OCI-LY7 (cell line): Measurements from ENCODE around the gene C22orf31. TPM values are rescaled to one million over a fixed set of nuclear protein-coding genes. Genes with fewer than 3 reads are reported as not detected.

Experiments used
- BruUV-seq: library from RNA; stranded (reverse); fragments of 400-500 nt; replicated peaks from 2 replicates; lab custom pipeline; 2021; lab: Mats Ljungman, UMichigan
- CTCF ChIA-PET: fragments of 300-600 bp; sonication (Branson Sonifier 250); formaldehyde crosslinking; loops from one replicate; lab custom pipeline; 2022; ENCODE audit warnings: antibody characterized with exemption; ENCODE audit not compliant: unreplicated experiment; lab: Charles Lee
- POLR2A ChIA-PET: fragments of 300-600 bp; sonication (Branson Sonifier 250); formaldehyde crosslinking; loops from one replicate; lab custom pipeline; 2022; ENCODE audit warnings: antibody characterized with exemption; lab: Charles Lee
- DNase-seq: peaks from one replicate; pipeline ENCODE4 v3.0.0-alpha.2; 2015; ENCODE audit warnings: low spot score
- H2AFZ ChIP-seq: fragments of 200-600 bp; sonication (generic), shearing (Covaris generic); 2 replicates; pipeline ENCODE4 v1.6.1; 2014; ENCODE audit warnings: mild to moderate bottlenecking, antibody characterized with exemption, low read length, moderate library complexity
- H3K27ac ChIP-seq: fragments of 200-600 bp; sonication (generic); 2 replicates; pipeline ENCODE4 v1.5.1; 2014; ENCODE audit warnings: mixed run types, low read depth, mild to moderate bottlenecking, moderate library complexity, low read length, inconsistent platforms; ENCODE audit not compliant: poor library complexity, severe bottlenecking
- H3K36me3 ChIP-seq: fragments of 200-600 bp; sonication (generic); 2 replicates; pipeline ENCODE4 v1.6.1; 2014; ENCODE audit warnings: mild to moderate bottlenecking, antibody characterized with exemption, low read length, moderate library complexity, mixed read lengths; ENCODE audit not compliant: insufficient read depth
- H3K4me1 ChIP-seq: fragments of 200-600 bp; sonication (generic); 2 replicates; pipeline ENCODE4 v1.5.1; 2014; ENCODE audit warnings: mild to moderate bottlenecking, low read length; ENCODE audit not compliant: insufficient read depth, poor library complexity, severe bottlenecking
- H3K4me2 ChIP-seq: fragments of 200-600 bp; sonication (generic); 2 replicates; pipeline ENCODE4 v1.6.1; 2014; ENCODE audit warnings: mild to moderate bottlenecking, low read length
- H3K4me3 ChIP-seq: fragments of 200-600 bp; sonication (generic); 2 replicates; pipeline ENCODE4 v1.5.1; 2014; ENCODE audit warnings: mild to moderate bottlenecking, low read depth, low read length; ENCODE audit not compliant: poor library complexity, severe bottlenecking
- H3K79me2 ChIP-seq: fragments of 200-600 bp; sonication (generic); 2 replicates; pipeline ENCODE4 v1.6.1; 2016; ENCODE audit warnings: low read depth, mild to moderate bottlenecking, low read length, moderate library complexity, mixed read lengths; ENCODE audit not compliant: insufficient read depth
- H3K9me2 ChIP-seq: fragments of 200-600 bp; sonication (generic); 2 replicates; pipeline ENCODE4 v1.6.1; 2016; ENCODE audit warnings: mild to moderate bottlenecking, low read length, mixed read lengths; ENCODE audit not compliant: insufficient read depth
- H3K9me3 ChIP-seq: fragments of 200-600 bp; sonication (generic); 2 replicates; pipeline ENCODE4 v1.6.1; 2014; ENCODE audit warnings: mild to moderate bottlenecking, mixed run types, low read length, mixed read lengths
- H4K20me1 ChIP-seq: fragments of 200-600 bp; sonication (generic); 2 replicates; pipeline ENCODE4 v1.6.1; 2014; ENCODE audit warnings: mild to moderate bottlenecking, antibody characterized with exemption, low read length, moderate library complexity, mixed read lengths; ENCODE audit not compliant: insufficient read depth
- EZH2phosphoT487 ChIP-seq: fragments of 200-600 bp; sonication (generic); IDR thresholded peaks from 2 replicates; pipeline ENCODE4 v1.6.1; 2018; ENCODE audit warnings: low read depth, borderline replicate concordance, mild to moderate bottlenecking, mixed run types, antibody characterized with exemption, low read length, moderate library complexity, mixed read lengths
- intact Hi-C: fragments of 100-400 bp; cut with micrococcal nuclease; formaldehyde crosslinking; loops from one replicate; pipeline ENCODE4 v1.10.0; 2022; ENCODE audit not compliant: unreplicated experiment
- total RNA-seq, 2 experiments: library from RNA; depleted of rRNA in 1 of 2; stranded (reverse); fragments of >200 nt in 1 of 2; shearing (Covaris generic) in 1 of 2; gene quantifications; 2 replicates each; pipeline ENCODE4 v1.2.3, GENCODE V29; 2014 to 2022
- TF ChIP-seq, protein P1 (sequence below): fragments of 200-600 bp; sonication (generic); conservative IDR thresholded peaks from 2 replicates; pipeline ENCODE4 v1.5.1; 2014; ENCODE audit warnings: mild to moderate bottlenecking, antibody characterized with exemption, low read length, moderate library complexity, mixed read lengths

The C22orf31 gene
- total RNA-seq, 2 experiments from 2014 or later: not detected

DNA sequence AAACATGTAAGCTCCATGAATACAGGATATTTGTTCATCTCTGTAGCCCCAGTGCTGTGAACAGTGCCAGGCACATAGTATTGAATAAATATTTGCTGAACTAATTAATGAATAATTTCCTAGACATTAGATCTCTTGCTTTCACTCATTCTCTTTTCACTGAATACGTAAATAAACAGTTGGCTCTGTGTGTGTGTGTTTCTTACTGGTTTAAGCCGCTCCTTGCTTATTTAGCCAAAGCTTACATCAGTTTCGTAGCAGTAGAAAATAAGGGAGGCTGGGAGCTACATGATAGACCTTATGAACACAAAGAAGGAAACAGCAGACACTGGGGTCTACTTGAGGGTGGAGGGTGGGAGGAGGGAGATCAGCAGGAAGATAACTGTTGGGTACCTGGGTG is 28.4 kb upstream of the C22orf31 start:
- H3K9me3 ChIP-seq: no peaks in the 10 kb centered on the region
- no peak overlapping the region for H3K4me3 ChIP-seq
- no peaks in the 10 kb centered on the region for H3K36me3 ChIP-seq
- H4K20me1 ChIP-seq: no peaks in the 10 kb centered on the region; the same call in 1 of the 2 replicates
- no peak overlapping the region for H3K4me2 ChIP-seq
- no peaks in the 10 kb centered on the region for H3K4me1 ChIP-seq
- no TSS peak for BruUV-seq
- no peak overlapping the region for H3K27ac ChIP-seq
- H3K79me2 ChIP-seq: no peaks in the 10 kb centered on the region
- TF ChIP-seq EZH2phosphoT487: no peak
- TF ChIP-seq, protein P1, sequence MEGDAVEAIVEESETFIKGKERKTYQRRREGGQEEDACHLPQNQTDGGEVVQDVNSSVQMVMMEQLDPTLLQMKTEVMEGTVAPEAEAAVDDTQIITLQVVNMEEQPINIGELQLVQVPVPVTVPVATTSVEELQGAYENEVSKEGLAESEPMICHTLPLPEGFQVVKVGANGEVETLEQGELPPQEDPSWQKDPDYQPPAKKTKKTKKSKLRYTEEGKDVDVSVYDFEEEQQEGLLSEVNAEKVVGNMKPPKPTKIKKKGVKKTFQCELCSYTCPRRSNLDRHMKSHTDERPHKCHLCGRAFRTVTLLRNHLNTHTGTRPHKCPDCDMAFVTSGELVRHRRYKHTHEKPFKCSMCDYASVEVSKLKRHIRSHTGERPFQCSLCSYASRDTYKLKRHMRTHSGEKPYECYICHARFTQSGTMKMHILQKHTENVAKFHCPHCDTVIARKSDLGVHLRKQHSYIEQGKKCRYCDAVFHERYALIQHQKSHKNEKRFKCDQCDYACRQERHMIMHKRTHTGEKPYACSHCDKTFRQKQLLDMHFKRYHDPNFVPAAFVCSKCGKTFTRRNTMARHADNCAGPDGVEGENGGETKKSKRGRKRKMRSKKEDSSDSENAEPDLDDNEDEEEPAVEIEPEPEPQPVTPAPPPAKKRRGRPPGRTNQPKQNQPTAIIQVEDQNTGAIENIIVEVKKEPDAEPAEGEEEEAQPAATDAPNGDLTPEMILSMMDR: no peak
- ChIA-PET CTCF (interaction anchor here (0.5 kb wide), 1 partner anchor 1852 kb away, joined by 3 read pairs; no protein-coding TSS in a partner anchor), POLR2A (no interaction called here)
- intact Hi-C loops: no loop called here
- no peaks in the 10 kb centered on the region for H3K9me2 ChIP-seq
- DNase-seq: no peak
- no peak overlapping the region for H2AFZ ChIP-seq

DNA sequence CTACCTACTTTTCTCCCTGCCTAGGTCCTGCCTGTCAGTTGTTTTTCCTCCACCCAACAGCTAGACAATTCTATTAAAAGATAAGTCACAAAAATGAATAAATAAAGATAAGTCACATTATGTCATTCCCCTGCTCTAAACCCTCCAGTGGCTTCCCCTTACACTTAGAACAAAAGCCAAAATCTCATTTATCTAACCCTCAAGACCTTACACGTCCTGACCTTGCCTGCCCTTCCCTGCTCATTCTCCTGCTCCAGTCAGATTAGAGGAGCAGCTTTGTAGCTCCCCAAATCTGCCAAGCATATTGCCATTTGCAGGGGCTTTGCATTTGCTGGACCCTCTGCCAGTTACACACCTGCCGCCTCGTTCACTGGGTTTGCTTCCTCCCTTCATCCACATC is 27.9 kb upstream of the C22orf31 start:
- ChIA-PET CTCF (interaction anchor here (0.5 kb wide), 1 partner anchor 1851 kb away, joined by 3 read pairs; no protein-coding TSS in a partner anchor), POLR2A (no interaction called here)
- Histone ChIP-seq H4K20me1 (no peaks in the 10 kb centered on the region; the same call in 1 of the 2 replicates), H3K9me2 (no peaks in the 10 kb centered on the region), H3K4me2 (no peak overlapping the region), H3K4me1 (no peaks in the 10 kb centered on the region), H3K9me3 (no peaks in the 10 kb centered on the region), H3K36me3 (no peaks in the 10 kb centered on the region), H3K27ac (no peak overlapping the region), H2AFZ (no peak overlapping the region), H3K79me2 (no peaks in the 10 kb centered on the region), H3K4me3 (no peak overlapping the region)
- no peak for DNase-seq
- intact Hi-C loops: no loop called here
- BruUV-seq: no TSS peak
- TF ChIP-seq EZH2phosphoT487: no peak
- TF ChIP-seq, protein P1: no peak

DNA sequence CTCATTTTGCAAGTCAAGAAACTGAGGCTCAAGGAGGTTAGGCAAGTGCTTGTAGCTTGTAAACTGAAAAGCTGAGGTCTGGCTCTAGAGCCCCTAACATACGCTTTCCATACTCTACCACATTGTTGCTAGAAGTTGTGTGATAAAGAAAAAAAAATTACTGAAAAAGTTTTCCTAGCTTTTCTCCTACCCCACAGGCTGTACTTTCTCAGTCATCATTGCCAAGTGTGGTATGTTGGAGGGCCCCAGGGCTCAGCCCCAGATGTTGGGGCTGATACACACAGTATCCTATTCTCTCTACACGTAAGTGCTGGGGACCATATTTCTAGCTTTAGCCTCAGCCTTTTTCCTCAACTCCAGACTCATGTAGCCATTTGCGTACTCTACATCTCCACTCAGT is 27.2 kb upstream of the C22orf31 start:
- no TSS peak for BruUV-seq
- no peaks in the 10 kb centered on the region for H3K9me2 ChIP-seq
- no peaks in the 10 kb centered on the region for H3K9me3 ChIP-seq
- H3K4me1 ChIP-seq: no peaks in the 10 kb centered on the region
- no peak for DNase-seq
- H4K20me1 ChIP-seq: no peaks in the 10 kb centered on the region; the same call in 1 of the 2 replicates
- H3K79me2 ChIP-seq: no peaks in the 10 kb centered on the region
- H3K4me2 ChIP-seq: no peak overlapping the region
- no peak overlapping the region for H2AFZ ChIP-seq
- H3K36me3 ChIP-seq: no peaks in the 10 kb centered on the region
- no peak overlapping the region for H3K4me3 ChIP-seq
- TF ChIP-seq EZH2phosphoT487: no peak
- TF ChIP-seq, protein P1: no peak
- ChIA-PET CTCF (no interaction called here), POLR2A (interaction anchor here (0.5 kb wide), 1 partner anchor 228 kb away, joined by 3 read pairs; no protein-coding TSS in a partner anchor)
- intact Hi-C loops: no loop called here
- H3K27ac ChIP-seq: no peak overlapping the region
